H1 (cell line): ENCODE results near the gene SMYD3. TPM values are rescaled to one million over a fixed set of nuclear protein-coding genes. Genes with fewer than 3 reads are reported as not detected.

ENCODE experiments used
- GTF2F1 ChIP-seq: IDR thresholded peaks from 2 replicates; pipeline ENCODE4 v1.6.1; 2012; ENCODE audit warnings: low read depth, low read length, improper control_type of control experiment, borderline replicate concordance
- JUN ChIP-seq: IDR thresholded peaks from 2 replicates; pipeline ENCODE4 v1.6.1; 2011; ENCODE audit warnings: low read depth, mild to moderate bottlenecking, improper control_type of control experiment, low read length
- MAFK ChIP-seq: IDR thresholded peaks from 2 replicates; pipeline ENCODE4 v1.6.1; 2012; ENCODE audit warnings: low read depth, mild to moderate bottlenecking, improper control_type of control experiment, low read length
- POU5F1 ChIP-seq: IDR thresholded peaks from 2 replicates; pipeline ENCODE4 v1.6.1; 2011; ENCODE audit warnings: low read depth, mild to moderate bottlenecking, low read length, moderate library complexity
- SP4 ChIP-seq: IDR thresholded peaks from 2 replicates; pipeline ENCODE4 v1.6.1; 2012; ENCODE audit warnings: low read length, inconsistent platforms
- polyA plus RNA-seq, 7 experiments: library from polyadenylated mRNA; depleted of rRNA in 3 of 7; stranded (reverse) in 5 of 7; unstranded in 2 of 7; fragments of >200 nt in 5 of 7; fragments of 200-250 nt in 2 of 7; gene quantifications; 1 replicate in 5 of 7; 2 replicates in 1 of 7; 4 replicates in 1 of 7; pipeline versions ENCODE4 v1.2.1 to v1.2.3, GENCODE V29; 2011 to 2013; ENCODE audit warnings: missing spikeins in 2 of 7, mixed read lengths in 2 of 7
- total RNA-seq: library from RNA; stranded (reverse); fragmentation: NEBNext Ultra II Directional; extraction: Animal tissue kit (Norgen Biotek cat#: 25700); gene quantifications from 2 replicates; pipeline ENCODE4 v1.2.1, GENCODE V29; 2021
- TF ChIP-seq, protein P1 (sequence below): fragments of 300-600 bp; sonication (generic); IDR thresholded peaks from 2 replicates; pipeline ENCODE4 v1.7.1; 2012; ENCODE audit warnings: low read length, moderate library complexity, mild to moderate bottlenecking, inconsistent platforms; ENCODE audit not compliant: insufficient replicate concordance
- TF ChIP-seq, protein P2 (sequence below): IDR thresholded peaks from 2 replicates; pipeline ENCODE4 v1.6.1; 2011; ENCODE audit warnings: low read depth, mild to moderate bottlenecking, low read length; ENCODE audit not compliant: insufficient read depth

The SMYD3 gene
- total and polyA plus RNA-seq, 2 of the 8 experiments (the other 6 are each of a cell fraction or from before 2014, with no cell fraction given) = 17.3 to 25.4 TPM

GRCh38 chr1:246113555-246114095, 393.5 kb downstream of the SMYD3 start (continued):
- TF ChIP-seq, protein P1, sequence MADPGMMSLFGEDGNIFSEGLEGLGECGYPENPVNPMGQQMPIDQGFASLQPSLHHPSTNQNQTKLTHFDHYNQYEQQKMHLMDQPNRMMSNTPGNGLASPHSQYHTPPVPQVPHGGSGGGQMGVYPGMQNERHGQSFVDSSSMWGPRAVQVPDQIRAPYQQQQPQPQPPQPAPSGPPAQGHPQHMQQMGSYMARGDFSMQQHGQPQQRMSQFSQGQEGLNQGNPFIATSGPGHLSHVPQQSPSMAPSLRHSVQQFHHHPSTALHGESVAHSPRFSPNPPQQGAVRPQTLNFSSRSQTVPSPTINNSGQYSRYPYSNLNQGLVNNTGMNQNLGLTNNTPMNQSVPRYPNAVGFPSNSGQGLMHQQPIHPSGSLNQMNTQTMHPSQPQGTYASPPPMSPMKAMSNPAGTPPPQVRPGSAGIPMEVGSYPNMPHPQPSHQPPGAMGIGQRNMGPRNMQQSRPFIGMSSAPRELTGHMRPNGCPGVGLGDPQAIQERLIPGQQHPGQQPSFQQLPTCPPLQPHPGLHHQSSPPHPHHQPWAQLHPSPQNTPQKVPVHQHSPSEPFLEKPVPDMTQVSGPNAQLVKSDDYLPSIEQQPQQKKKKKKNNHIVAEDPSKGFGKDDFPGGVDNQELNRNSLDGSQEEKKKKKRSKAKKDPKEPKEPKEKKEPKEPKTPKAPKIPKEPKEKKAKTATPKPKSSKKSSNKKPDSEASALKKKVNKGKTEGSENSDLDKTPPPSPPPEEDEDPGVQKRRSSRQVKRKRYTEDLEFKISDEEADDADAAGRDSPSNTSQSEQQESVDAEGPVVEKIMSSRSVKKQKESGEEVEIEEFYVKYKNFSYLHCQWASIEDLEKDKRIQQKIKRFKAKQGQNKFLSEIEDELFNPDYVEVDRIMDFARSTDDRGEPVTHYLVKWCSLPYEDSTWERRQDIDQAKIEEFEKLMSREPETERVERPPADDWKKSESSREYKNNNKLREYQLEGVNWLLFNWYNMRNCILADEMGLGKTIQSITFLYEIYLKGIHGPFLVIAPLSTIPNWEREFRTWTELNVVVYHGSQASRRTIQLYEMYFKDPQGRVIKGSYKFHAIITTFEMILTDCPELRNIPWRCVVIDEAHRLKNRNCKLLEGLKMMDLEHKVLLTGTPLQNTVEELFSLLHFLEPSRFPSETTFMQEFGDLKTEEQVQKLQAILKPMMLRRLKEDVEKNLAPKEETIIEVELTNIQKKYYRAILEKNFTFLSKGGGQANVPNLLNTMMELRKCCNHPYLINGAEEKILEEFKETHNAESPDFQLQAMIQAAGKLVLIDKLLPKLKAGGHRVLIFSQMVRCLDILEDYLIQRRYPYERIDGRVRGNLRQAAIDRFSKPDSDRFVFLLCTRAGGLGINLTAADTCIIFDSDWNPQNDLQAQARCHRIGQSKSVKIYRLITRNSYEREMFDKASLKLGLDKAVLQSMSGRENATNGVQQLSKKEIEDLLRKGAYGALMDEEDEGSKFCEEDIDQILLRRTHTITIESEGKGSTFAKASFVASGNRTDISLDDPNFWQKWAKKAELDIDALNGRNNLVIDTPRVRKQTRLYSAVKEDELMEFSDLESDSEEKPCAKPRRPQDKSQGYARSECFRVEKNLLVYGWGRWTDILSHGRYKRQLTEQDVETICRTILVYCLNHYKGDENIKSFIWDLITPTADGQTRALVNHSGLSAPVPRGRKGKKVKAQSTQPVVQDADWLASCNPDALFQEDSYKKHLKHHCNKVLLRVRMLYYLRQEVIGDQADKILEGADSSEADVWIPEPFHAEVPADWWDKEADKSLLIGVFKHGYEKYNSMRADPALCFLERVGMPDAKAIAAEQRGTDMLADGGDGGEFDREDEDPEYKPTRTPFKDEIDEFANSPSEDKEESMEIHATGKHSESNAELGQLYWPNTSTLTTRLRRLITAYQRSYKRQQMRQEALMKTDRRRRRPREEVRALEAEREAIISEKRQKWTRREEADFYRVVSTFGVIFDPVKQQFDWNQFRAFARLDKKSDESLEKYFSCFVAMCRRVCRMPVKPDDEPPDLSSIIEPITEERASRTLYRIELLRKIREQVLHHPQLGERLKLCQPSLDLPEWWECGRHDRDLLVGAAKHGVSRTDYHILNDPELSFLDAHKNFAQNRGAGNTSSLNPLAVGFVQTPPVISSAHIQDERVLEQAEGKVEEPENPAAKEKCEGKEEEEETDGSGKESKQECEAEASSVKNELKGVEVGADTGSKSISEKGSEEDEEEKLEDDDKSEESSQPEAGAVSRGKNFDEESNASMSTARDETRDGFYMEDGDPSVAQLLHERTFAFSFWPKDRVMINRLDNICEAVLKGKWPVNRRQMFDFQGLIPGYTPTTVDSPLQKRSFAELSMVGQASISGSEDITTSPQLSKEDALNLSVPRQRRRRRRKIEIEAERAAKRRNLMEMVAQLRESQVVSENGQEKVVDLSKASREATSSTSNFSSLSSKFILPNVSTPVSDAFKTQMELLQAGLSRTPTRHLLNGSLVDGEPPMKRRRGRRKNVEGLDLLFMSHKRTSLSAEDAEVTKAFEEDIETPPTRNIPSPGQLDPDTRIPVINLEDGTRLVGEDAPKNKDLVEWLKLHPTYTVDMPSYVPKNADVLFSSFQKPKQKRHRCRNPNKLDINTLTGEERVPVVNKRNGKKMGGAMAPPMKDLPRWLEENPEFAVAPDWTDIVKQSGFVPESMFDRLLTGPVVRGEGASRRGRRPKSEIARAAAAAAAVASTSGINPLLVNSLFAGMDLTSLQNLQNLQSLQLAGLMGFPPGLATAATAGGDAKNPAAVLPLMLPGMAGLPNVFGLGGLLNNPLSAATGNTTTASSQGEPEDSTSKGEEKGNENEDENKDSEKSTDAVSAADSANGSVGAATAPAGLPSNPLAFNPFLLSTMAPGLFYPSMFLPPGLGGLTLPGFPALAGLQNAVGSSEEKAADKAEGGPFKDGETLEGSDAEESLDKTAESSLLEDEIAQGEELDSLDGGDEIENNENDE = no peak
- TF ChIP-seq SP4 = no peak
- TF ChIP-seq MAFK = no peak
- no peak for TF ChIP-seq POU5F1
- TF ChIP-seq, protein P2, sequence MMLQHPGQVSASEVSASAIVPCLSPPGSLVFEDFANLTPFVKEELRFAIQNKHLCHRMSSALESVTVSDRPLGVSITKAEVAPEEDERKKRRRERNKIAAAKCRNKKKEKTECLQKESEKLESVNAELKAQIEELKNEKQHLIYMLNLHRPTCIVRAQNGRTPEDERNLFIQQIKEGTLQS = no peak
- TF ChIP-seq JUN = no peak
- no peak for TF ChIP-seq GTF2F1
